Hematopoietic multipotent progenitor cell treated with erythropoietin and hydrocortisone succinate and interleukin-3 and kit ligand, for 8 days (in vitro differentiated cells): ENCODE results near the gene PLEKHS1.
A peak's percentile ranks its signal among the peaks of the same experiment; 100 is the strongest.
"Not testable (repeated sequence)": the region's sequence is repeated elsewhere in the genome, so short reads cannot be mapped to it uniquely, and the experiment has no call there.

Experiments
- DNase-seq: peaks from one replicate; pipeline ENCODE4 v3.0.0-alpha.2; 2015

Gene PLEKHS1

GRCh38 chr10:113742466-113742865 lies 9.0 kb upstream of the PLEKHS1 start:
- no peak for DNase-seq

DNA sequence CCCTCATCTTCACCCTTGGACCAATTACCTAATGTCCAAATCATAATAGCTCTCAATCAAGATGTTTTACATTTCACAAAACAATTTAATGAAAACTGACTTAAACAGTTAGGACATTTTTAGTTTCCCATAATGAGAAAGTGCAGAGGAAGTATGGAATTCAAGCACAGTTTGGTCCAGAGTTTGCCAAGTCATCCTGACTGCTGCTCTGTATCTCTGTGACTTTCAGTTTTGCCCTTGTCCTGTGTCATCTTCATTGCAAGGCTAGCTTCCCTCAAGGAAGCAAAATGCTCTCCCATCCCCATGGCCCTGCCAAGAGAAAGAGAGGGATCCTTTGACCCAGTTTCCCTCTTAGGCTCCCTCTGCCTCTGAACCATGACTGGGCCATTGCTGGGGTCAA lies 7.9 kb upstream of the PLEKHS1 start:
- no peak for DNase-seq

DNA sequence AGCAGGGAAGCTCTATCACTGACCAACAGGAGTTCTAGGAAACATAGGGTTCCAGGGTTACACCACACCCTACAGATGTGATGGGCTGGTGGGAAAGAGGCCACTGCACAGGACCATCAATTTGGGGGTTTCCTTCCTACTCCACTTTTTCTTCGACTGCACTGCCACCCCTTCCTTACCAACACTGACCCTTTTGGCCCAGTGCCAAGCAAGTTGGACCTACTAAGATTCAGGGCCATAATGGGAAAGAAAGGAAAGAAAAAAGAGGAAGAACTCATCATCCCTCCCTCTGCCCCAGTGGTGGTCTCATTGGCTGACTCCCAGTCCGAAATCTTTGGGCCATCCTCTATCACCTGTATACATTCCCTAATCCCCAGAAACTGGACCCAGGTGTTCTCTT lies 6.1 kb upstream of the PLEKHS1 start:
- no peak for DNase-seq

- no peak for DNase-seq
These were observed 5.1 kb upstream of the PLEKHS1 start for GRCh38 chr10:113746217-113746957.

DNA sequence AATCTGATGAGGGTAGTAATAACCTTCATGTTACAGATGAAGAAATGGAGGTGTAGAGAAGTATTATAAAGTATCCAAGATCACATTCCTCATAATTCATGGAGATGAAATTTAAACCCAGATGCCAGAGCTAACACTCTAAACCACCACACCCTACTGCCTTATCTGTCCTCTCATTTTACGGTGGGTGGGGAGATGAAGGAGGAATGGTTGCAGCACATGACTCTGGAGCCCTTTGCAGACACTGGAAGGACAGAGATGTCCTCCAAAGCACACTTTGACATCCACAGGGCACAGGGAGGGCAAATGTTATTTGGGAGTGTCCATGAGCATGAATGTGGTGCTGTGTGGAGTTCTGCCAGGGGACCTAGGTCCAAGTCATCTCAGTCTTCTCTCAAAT lies 1.1 kb downstream of the PLEKHS1 start:
- peak; percentile 13 for DNase-seq

DNA sequence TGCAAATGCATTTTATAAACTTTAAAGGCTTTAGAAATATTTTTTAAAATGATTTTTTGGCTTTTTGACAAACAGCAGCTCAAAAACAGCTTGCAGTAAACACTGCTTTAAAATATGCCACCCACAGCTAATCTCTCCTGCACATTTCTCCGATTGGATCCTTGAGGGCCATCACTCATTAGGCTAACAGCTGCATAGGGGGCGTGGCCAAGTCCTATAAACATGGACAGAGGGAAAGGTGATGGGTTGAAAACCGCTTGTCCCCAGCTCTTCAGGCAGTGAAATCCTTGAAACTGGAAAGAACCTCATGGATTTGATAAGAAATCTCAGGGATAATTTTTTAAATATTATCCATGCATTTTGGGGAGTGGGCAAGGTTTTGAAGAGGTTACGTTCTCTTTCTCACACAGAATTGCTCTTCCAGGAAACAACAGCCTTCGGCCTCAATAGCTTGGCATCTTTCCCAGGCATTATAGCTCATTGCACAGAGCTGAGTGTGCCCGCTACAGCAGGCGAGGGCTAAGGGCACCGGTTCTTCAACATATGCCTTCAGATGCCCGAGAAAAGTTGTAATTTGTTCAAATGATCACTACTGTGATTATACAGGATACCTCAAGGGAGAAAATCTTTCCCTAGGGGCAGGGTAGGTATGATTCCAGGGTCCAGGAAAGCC lies 1.7 kb downstream of the PLEKHS1 start:
- DNase-seq = peak; percentile 23

GRCh38 chr10:113754125-113754524 lies 2.6 kb downstream of the PLEKHS1 start:
- no peak for DNase-seq

DNA sequence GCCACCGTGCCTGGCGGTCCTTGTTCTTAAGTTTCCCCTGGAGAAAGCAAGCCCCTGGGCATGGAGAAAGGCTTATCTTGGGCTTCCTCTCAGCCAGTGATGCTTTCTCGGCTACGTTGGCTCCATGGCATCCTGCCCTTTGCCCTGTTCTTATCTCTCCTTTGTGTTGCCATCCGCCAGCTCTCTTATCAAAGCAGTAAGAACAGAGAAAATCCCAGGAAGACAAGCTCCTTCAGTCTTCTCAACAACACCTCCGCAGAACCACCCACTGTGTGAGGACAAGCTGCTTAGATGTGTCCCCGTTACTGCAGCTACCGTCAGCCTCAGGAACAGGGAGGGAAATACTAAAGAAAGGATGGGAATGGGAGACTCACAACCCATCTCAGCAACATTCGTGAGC lies 3.3 kb downstream of the PLEKHS1 start:
- DNase-seq = no peak

DNA sequence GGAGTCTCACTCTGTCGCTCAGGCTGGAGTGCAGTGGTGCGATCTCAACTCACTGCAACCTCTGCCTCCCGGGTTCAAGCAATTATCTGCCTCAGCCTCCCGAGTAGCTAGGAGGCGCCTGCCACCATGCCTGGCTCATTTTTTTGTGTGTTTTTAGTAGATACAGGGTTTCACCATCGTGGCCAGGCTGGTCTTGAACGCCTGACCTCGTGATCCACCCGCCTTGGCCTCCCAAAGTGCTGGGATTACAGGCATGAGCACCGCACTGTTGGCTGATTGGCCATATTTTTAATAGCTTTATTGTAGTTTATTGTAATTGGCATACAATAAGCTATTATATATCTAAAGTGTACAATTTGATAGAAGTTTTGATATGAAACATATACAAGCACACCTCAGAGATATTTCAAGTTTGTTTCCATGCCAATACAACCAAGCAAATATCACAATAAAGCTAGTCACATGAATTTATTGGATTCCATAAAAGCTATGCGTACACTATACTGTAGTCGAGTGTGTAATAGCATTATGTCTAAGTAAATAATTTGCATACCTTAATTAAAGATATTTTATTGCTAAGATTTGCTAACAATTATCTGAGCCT lies 5.6 kb downstream of the PLEKHS1 start:
- DNase-seq = no peak

DNA sequence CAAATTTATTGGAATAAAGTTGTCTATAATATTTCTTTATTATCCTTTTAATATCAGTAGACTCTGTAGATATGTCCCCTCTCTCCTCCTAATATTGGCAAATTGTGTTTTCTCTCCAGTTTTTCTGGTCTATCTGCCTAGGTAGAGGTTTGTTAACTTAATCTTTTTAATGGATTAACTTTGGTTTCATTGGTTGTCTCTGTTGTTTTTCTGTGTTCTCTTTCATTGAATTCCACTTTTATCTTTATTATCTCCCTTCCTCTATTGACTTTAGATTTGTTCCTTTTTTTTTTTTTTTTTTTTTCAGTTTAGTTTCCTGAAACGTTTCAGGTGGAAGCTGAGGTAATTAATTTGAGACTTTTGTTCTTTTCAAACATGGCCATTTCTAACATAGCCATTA lies 10.6 kb downstream of the PLEKHS1 start:
- no peak for DNase-seq

DNA sequence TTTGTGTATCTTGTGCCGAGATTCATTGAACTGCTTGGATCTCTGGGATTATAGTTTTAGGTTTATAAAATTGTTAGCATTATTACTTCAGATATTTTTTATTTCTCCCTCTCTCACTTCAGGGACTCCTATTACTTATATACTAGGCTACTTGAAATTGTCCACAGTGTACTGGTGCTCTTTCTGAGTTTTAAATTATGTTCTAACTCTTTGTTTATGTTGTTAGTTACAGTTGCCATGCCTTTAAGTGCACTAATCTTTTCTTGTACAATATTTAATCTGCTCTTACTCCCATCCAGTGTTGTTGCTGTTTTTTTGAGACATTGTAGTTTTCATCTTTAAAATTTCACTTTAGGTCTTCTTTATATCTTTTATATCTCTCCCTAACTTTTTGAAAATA lies 13.1 kb downstream of the PLEKHS1 start:
- no peak for DNase-seq

DNA sequence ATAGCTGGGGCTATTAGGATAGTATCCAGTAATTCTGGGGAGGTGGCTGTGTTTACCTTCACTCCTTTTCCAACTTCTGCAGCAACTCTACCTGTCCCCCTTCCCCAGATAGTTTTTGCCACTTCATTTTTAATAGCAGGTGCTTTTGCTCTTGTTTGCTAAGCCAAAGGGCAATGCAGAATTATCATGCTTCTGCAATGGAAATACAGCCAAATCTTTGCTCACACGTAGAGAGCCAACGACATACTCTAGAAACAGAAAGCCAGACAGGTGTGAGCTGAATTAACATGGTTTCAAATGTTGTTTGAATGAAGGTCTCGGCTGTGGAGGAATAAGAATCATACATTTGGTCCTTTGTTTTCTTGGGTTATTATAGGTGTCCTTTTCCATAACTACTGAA lies 14.4 kb downstream of the PLEKHS1 start:
- DNase-seq = no peak

DNA sequence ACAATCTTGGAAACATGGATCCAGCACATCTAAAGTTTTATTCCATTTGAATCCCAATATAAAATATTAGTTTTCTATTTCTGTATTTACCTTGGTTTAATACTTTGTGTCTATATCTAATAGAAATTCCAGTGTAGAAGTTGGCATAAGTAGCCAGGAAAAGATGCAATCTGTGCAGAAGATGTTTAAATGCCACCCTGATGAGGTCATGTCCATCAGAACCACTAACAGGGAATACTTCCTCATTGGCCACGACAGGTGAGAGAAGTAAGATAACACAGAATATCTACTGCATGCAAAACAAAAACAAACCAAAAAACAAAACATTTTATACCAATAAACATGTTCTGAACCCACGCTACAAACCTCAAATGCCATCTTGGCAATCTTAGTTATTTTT lies 15.7 kb downstream of the PLEKHS1 start:
- no peak for DNase-seq

DNA sequence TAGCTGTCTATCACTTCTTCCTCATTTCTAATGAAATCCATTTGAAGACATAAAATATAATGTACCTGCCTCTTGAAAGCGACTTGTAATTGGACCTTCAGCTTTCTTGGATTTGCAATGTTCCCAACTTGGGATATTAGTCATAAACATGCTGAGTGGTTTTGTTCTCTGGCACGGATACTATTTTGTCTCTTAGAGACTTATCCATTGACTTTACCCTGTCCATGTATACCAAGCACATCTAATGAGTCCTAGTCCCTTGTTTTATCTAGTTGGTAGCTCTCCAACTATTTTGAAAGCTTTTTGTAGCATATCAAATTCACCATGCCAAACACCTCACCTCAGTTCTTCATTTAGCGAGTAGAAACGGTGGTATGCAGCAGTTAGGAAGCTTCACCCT lies 18.9 kb downstream of the PLEKHS1 start:
- no peak for DNase-seq

- not testable (repeated sequence) for DNase-seq
These were observed 19.6 kb downstream of the PLEKHS1 start for GRCh38 chr10:113771131-113771530.

DNA sequence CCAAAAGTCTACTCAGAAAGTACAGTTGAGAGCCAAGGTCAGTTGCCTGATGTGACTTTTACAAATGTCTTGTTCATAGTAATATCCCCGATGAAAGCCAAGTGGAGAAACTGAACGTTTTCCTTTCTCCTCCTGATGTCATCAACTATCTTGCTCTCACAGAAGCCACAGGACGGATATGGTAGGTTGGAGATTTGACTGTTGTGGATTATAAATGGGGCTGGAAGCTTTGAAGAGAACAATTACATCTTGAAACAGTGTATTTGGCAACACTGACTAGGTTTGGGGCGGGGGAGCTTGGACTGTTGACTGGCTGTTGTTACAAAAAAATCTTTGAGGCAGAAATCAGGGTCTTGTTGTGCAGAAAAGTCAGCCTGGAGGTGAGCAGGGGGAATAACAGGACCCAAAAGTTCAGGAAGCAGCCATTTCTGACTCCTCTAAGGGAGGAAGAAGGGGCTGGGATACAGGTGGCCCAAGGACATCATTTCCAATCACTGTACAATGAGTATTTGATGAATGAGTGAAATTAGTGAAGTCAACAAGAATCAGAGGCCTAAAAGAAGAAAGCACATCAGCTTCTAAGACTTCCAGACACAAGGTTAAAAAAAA lies 24.3 kb downstream of the PLEKHS1 start:
- peak; percentile 50 for DNase-seq

DNA sequence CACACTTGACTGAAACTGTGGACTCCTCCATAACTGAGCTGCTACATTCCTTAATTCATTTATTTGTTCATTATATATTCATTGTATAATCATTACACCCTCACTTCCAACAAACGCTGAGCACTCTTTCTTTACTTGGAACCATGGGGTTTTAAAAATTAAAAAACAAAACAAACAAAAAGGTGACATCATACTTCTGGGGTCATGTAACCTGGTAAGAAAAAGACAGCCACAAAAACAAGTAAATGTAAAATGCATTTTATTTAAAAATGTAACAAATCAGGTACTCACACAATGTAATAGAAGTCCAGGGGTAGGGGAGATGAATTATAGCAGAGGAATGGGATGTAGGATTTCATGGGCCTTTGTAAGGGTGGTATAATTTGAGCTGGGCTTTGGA lies 25.1 kb downstream of the PLEKHS1 start:
- no peak for DNase-seq

DNA sequence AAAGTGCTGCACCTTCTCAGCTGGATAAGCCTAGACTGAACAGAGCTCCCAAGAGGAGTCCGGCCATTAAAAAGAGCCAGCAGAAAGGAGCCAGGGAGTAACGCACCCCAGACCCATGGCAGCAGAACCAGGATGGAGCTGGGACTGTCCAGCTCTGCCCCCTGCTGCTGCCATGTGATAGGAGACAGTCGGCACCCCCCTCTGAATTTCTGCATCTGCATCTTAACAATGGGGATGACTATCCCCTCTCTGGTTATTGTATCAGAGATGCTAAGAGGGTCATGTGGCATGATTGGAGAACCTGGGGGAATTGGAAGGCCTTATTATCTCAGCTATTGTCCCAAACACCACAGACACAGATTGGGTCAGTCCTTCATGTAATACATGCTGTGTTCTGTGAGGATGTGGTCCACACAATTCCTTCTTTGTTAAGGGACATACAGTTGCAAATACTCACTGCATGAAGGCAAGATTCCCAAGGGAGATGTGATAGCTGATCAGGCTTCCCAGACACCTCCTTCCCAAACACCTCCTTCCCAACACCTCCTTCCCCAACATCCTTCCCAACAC lies 29.3 kb downstream of the PLEKHS1 start:
- no peak for DNase-seq

- no peak for DNase-seq
These were observed 30.9 kb downstream of the PLEKHS1 start for GRCh38 chr10:113782367-113782766.

GRCh38 chr10:113782986-113783704 lies 31.7 kb downstream of the PLEKHS1 start:
- no peak for DNase-seq

DNA sequence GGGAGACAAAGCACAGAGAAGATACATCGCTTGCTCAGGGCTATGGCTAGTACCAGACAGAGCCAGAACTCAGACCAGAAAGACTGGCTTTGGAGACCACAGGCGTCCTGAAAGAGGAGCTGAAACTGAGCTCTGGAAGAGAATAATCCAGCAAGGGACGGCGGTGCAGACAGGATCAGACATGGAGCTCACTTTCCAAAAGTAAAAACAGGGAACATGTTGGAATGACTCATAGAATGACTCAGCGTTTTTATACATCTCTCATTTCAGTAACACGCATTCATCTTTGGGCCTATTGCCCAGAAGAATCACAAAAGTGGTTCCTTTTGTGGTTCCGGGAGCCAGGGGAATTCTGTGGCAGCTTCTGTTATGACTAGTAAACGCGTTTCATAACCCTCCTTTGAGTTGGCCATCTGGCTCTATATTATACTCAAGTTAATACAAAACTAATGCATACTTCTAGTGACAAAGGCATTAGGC lies 37.2 kb downstream of the PLEKHS1 start:
- DNase-seq = no peak

DNA sequence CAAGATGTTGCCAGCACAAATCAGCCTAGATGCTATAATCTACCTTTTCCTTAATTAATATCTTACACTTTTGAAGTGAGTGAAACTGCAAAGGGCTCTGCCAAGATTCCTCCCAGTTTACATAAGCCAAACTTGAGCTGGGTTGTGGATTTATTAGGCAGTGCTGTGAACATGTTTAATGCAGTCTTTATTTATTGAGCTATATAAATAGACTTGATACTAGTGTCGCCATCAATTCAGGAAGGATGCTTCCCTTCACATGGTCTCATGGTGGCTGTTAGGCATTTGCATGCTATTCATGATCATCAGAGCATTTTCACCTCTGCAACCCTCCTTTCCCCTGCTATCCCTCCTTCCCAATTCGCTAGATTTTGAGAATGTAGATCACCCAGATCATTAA lies 40.2 kb downstream of the PLEKHS1 start:
- no peak for DNase-seq

DNA sequence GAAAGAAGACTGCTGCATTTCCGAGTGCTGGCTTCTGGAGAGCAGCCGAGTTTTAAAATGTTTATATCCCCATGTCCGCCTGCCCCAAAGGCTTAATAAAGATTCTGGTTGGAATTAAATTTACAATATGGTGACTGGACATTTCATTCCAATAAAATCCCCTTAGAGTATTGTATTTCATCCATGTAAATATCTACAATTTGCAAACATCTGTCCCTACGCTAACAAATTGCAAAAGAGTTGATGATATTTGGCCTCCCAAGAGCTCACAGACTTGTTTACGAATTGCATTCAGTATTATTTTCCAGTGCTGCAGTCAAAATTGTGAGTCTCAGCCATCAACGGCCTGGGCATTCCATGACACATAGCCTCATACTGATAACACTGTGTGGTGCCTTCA lies 50.1 kb downstream of the PLEKHS1 start:
- no peak for DNase-seq
